SK-N-MC (cell line): ENCODE data around the gene ARHGEF28.

Experiments
- EZH2 ChIP-seq: fragments of 200-600 bp; sonication (generic); IDR thresholded peaks from one replicate; pipeline ENCODE4 v1.6.1; 2017; ENCODE audit warnings: antibody characterized with exemption
- POLR2AphosphoS5 ChIP-seq: IDR thresholded peaks from 2 replicates; pipeline ENCODE4 v1.6.1; 2012; ENCODE audit warnings: mild to moderate bottlenecking, low read depth, low read length, borderline replicate concordance

- no peak for TF ChIP-seq POLR2AphosphoS5
- no peak for TF ChIP-seq EZH2
These were observed 7.1 kb downstream of the ARHGEF28 start for GRCh38 chr5:73633060-73633459.
